ENCODE results near the gene GUCY2C. TPM values are rescaled to one million over a fixed set of nuclear protein-coding genes. Genes with fewer than 3 reads are reported as not detected.
"Not testable (repeated sequence)": the region's sequence is repeated elsewhere in the genome, so short reads cannot be mapped to it uniquely, and the experiment has no call there.

GUCY2C gene
- total RNA-seq, 2 experiments from 2014 or later: not detected

- POLR2A ChIA-PET: no interaction called here
- no peak for TF ChIP-seq CTCF (IDR thresholded peaks at IDR 0.05)
Measured at GRCh38 chr12:14741153-14741552, 44.8 kb upstream of the GUCY2C start.

GRCh38 chr12:14736441-14736840, 40.0 kb upstream of the GUCY2C start:
- H3K36me3 Mint-ChIP-seq (ENCODE audit: low read depth); H3K4me3 ChIP-seq (ENCODE audit: low read length); H3K9me3 Mint-ChIP-seq; H3K27ac Mint-ChIP-seq; H3K4me1 Mint-ChIP-seq (ENCODE audit: low read depth); H3K27me3 ChIP-seq (ENCODE audit: control insufficient read depth in 1 of 2, insufficient read depth in 2 of 2, low read length in 2 of 2); POLR2A ChIA-PET; H3K27me3 Mint-ChIP-seq; H3K4me1 ChIP-seq (ENCODE audit: insufficient read depth, low read length); H3K36me3 ChIP-seq (ENCODE audit: insufficient read depth, low read length); ATAC-seq (ENCODE audit: poor library complexity); H3K4me3 Mint-ChIP-seq; H3K27ac ChIP-seq (ENCODE audit: low read depth in 1 of 2, low read length in 2 of 2); DNase-seq; intact Hi-C loops (cut with DNase I, micrococcal nuclease); CTCF ChIA-PET; H3K9me3 ChIP-seq (ENCODE audit: control insufficient read depth in 1 of 2, insufficient read depth in 1 of 2, low read length in 2 of 2): not testable (repeated sequence)

More at GRCh38 chr12:14741153-14741552, 44.8 kb upstream of the GUCY2C start:
- H3K27me3 Mint-ChIP-seq: no peaks in the 10 kb centered on the region
- H3K27ac Mint-ChIP-seq: no peak overlapping the region
- H3K36me3 ChIP-seq (ENCODE audit: insufficient read depth, low read length): peaks cover 2% of the 10 kb centered on the region
- DNase-seq (no peak), ATAC-seq (ENCODE audit: poor library complexity) (no peak)
- CTCF ChIA-PET: no interaction called here
- H3K9me3 Mint-ChIP-seq: no peaks in the 10 kb centered on the region
- no peak overlapping the region for H3K4me3 ChIP-seq (ENCODE audit: low read length)
- peaks cover 25% of the 10 kb centered on the region for H3K36me3 Mint-ChIP-seq (ENCODE audit: low read depth)
- H3K9me3 ChIP-seq (ENCODE audit: control insufficient read depth in 1 of 2, insufficient read depth in 1 of 2, low read length in 2 of 2): no peaks in the 10 kb centered on the region
- H3K4me3 Mint-ChIP-seq: no peak overlapping the region
- no peak overlapping the region for H3K27ac ChIP-seq (ENCODE audit: low read depth in 1 of 2, low read length in 2 of 2)
- H3K27me3 ChIP-seq (ENCODE audit: control insufficient read depth in 1 of 2, insufficient read depth in 2 of 2, low read length in 2 of 2): no peaks in the 10 kb centered on the region
- no peaks in the 10 kb centered on the region for H3K4me1 Mint-ChIP-seq (ENCODE audit: low read depth)
- H3K4me1 ChIP-seq (ENCODE audit: insufficient read depth, low read length): no peaks in the 10 kb centered on the region
- intact Hi-C loops (cut with DNase I, micrococcal nuclease): no loop called here

GRCh38 chr12:14731821-14732220, 35.4 kb upstream of the GUCY2C start:
- Histone ChIP-seq H3K4me1 (ENCODE audit: insufficient read depth, low read length) (no peaks in the 10 kb centered on the region), H3K27me3 (ENCODE audit: control insufficient read depth in 1 of 2, insufficient read depth in 2 of 2, low read length in 2 of 2) (peaks cover 0 to 8% of the 10 kb centered on the region in 2 experiments), H3K9me3 (ENCODE audit: control insufficient read depth in 1 of 2, insufficient read depth in 1 of 2, low read length in 2 of 2) (peaks cover 5 to 11% of the 10 kb centered on the region in 2 experiments), H3K27ac (ENCODE audit: low read depth in 1 of 2, low read length in 2 of 2) (no peak overlapping the region), H3K4me3 (ENCODE audit: low read length) (no peak overlapping the region), H3K36me3 (ENCODE audit: insufficient read depth, low read length) (no peaks in the 10 kb centered on the region)
- Mint-ChIP-seq H3K4me1 (ENCODE audit: low read depth) (no peaks in the 10 kb centered on the region), H3K9me3 (peaks cover 3% of the 10 kb centered on the region), H3K27ac (no peak overlapping the region), H3K4me3 (no peak overlapping the region), H3K27me3 (no peaks in the 10 kb centered on the region), H3K36me3 (ENCODE audit: low read depth) (no peaks in the 10 kb centered on the region)
- no peak for DNase-seq
- POLR2A ChIA-PET: no interaction called here
- ATAC-seq (ENCODE audit: poor library complexity): no peak
- CTCF ChIA-PET: no interaction called here
- TF ChIP-seq CTCF (IDR thresholded peaks at IDR 0.05): no peak
- intact Hi-C loops (cut with DNase I, micrococcal nuclease): no loop called here

- no peaks in the 10 kb centered on the region for H3K27me3 Mint-ChIP-seq
- H3K36me3 Mint-ChIP-seq (ENCODE audit: low read depth): no peaks in the 10 kb centered on the region
- H3K27ac ChIP-seq (ENCODE audit: low read depth in 1 of 2, low read length in 2 of 2): no peak overlapping the region
- intact Hi-C loops (cut with DNase I, micrococcal nuclease): loop anchor here (5.0 to 10.0 kb wide), 3 partner anchors 38 to 1125 kb away; no protein-coding TSS in a partner anchor
- H3K4me1 Mint-ChIP-seq (ENCODE audit: low read depth): no peaks in the 10 kb centered on the region
- no peaks in the 10 kb centered on the region for H3K4me1 ChIP-seq (ENCODE audit: insufficient read depth, low read length)
- H3K27ac Mint-ChIP-seq: no peak overlapping the region
- H3K9me3 ChIP-seq (ENCODE audit: control insufficient read depth in 1 of 2, insufficient read depth in 1 of 2, low read length in 2 of 2): peaks cover 5 to 11% of the 10 kb centered on the region in 2 experiments
- H3K4me3 Mint-ChIP-seq: no peak overlapping the region
- peaks cover 3% of the 10 kb centered on the region for H3K9me3 Mint-ChIP-seq
- H3K36me3 ChIP-seq (ENCODE audit: insufficient read depth, low read length): no peaks in the 10 kb centered on the region
- peaks cover 0 to 8% of the 10 kb centered on the region in 2 experiments for H3K27me3 ChIP-seq (ENCODE audit: control insufficient read depth in 1 of 2, insufficient read depth in 2 of 2, low read length in 2 of 2)
- DNase-seq: no peak
- no peak for ATAC-seq (ENCODE audit: poor library complexity)
- TF ChIP-seq CTCF (IDR thresholded peaks at IDR 0.05): no peak
- ChIA-PET CTCF (no interaction called here), POLR2A (no interaction called here)
- no peak overlapping the region for H3K4me3 ChIP-seq (ENCODE audit: low read length)
Measured at GRCh38 chr12:14729586-14729985, 33.2 kb upstream of the GUCY2C start.

All from CD4-positive, alpha-beta T cell (primary cell).